Breast epithelium (tissue), 4 donors: Measurements from ENCODE around the gene KLK7. TPM values are rescaled to one million over a fixed set of nuclear protein-coding genes. Genes with fewer than 3 reads are reported as not detected.

Experiments used
- DNase-seq, 2 donors: peaks; one replicate each; pipeline ENCODE4 v3.0.0-alpha.2; 2019; ENCODE audit warnings: low spot score in 2 of 2
- H3K27ac ChIP-seq, 2 donors: fragments of 200-600 bp; sonication (generic) in 1 of 2; one replicate each; pipeline ENCODE4 v1.5.1; 2016 to 2019; ENCODE audit warnings: mild to moderate bottlenecking in 1 of 2
- H3K27me3 ChIP-seq, 2 donors: fragments of 200-600 bp; sonication (generic) in 1 of 2; one replicate each; pipeline versions ENCODE4 v1.5.1 to v1.6.0; 2017 to 2019; ENCODE audit warnings: control low read depth in 1 of 2, mild to moderate bottlenecking in 1 of 2
- H3K36me3 ChIP-seq: fragments of 200-600 bp; one replicate; pipeline ENCODE4 v1.5.1; 2019
- H3K4me1 ChIP-seq, 2 donors: fragments of 200-600 bp; sonication (generic); one replicate each; pipeline ENCODE4 v1.5.1; 2016 to 2019; ENCODE audit warnings: control low read depth in 1 of 2
- H3K4me3 ChIP-seq, 3 donors: fragments of 200-600 bp; sonication (generic); 1 replicate in 2 of 3; 2 replicates in 1 of 3; pipeline ENCODE4 v1.5.1; 2016 to 2019; ENCODE audit warnings: mild to moderate bottlenecking in 3 of 3, moderate library complexity in 2 of 3
- H3K9me3 ChIP-seq, 2 donors: fragments of 200-600 bp; sonication (generic) in 1 of 2; one replicate each; pipeline ENCODE4 v1.5.1; 2016 to 2019; ENCODE audit warnings: control low read depth in 1 of 2
- CTCF ChIP-seq, 3 donors: fragments of 450-650 bp; IDR thresholded peaks; one replicate each; pipeline ENCODE4 v1.5.1; 2016 to 2017; ENCODE audit warnings: antibody characterized with exemption in 3 of 3, mild to moderate bottlenecking in 3 of 3, moderate library complexity in 3 of 3
- POLR2A ChIP-seq: fragments of 450-650 bp; IDR thresholded peaks from one replicate; pipeline ENCODE4 v1.6.1; 2016; ENCODE audit warnings: antibody characterized with exemption, mild to moderate bottlenecking, moderate library complexity
- POLR2AphosphoS5 ChIP-seq, 3 donors: sonication (generic); formaldehyde crosslinking; IDR thresholded peaks; one replicate each; pipeline ENCODE4 v1.6.1; 2017; ENCODE audit warnings: antibody characterized with exemption in 3 of 3
- intact Hi-C: fragments of 100-400 bp; cut with DNase I; formaldehyde crosslinking; loops from one replicate; pipeline ENCODE4 v1.15.1; 2023; ENCODE audit warnings: low total_unique reads
- total RNA-seq, 3 donors: library from RNA; depleted of rRNA; stranded (reverse); fragments of >200 nt; gene quantifications; one replicate each; pipeline ENCODE4 v1.1.0, GENCODE V29; 2016

Gene KLK7
- total RNA-seq, 3 donors from 2014 or later: 7.5 to 103 TPM; not detected in 1

- Histone ChIP-seq H3K4me3 (no peak overlapping the region), H3K27me3 (peaks cover 0 to 32% of the 10 kb centered on the region in 2 donors), H3K36me3 (no peaks in the 10 kb centered on the region), H3K27ac (peak overlapping the region in 1 of 2 donors; percentile 82), H3K4me1 (no peaks in the 10 kb centered on the region), H3K9me3 (no peaks in the 10 kb centered on the region)
- DNase-seq: no peak
- intact Hi-C loops: no loop called here
- no peak for TF ChIP-seq POLR2A
- no peak for TF ChIP-seq CTCF (IDR thresholded peaks at IDR 0.05)
- TF ChIP-seq POLR2AphosphoS5 (IDR thresholded peaks at IDR 0.05): no peak
Measured at GRCh38 chr19:51024924-51025323, 41.2 kb upstream of the KLK7 start.

GRCh38 chr19:51023946-51024345, 40.2 kb upstream of the KLK7 start:
- Histone ChIP-seq H3K36me3 (no peaks in the 10 kb centered on the region), H3K9me3 (no peaks in the 10 kb centered on the region), H3K4me1 (no peaks in the 10 kb centered on the region), H3K27me3 (peaks cover 0 to 32% of the 10 kb centered on the region in 2 donors), H3K4me3 (no peak overlapping the region), H3K27ac (no peak overlapping the region)
- no peak for DNase-seq
- intact Hi-C loops: no loop called here
- TF ChIP-seq POLR2AphosphoS5 (IDR thresholded peaks at IDR 0.05) (no peak), CTCF (IDR thresholded peaks at IDR 0.05) (no peak), POLR2A (no peak)

GRCh38 chr19:51022526-51022925, 38.8 kb upstream of the KLK7 start:
- no peaks in the 10 kb centered on the region for H3K4me1 ChIP-seq
- H3K36me3 ChIP-seq: no peaks in the 10 kb centered on the region
- DNase-seq: no peak
- intact Hi-C loops: no loop called here
- no peak overlapping the region for H3K4me3 ChIP-seq
- H3K27me3 ChIP-seq: peaks cover 0 to 32% of the 10 kb centered on the region in 2 donors
- no peak overlapping the region for H3K27ac ChIP-seq
- TF ChIP-seq POLR2A (no peak), POLR2AphosphoS5 (IDR thresholded peaks at IDR 0.05) (no peak), CTCF (IDR thresholded peaks at IDR 0.05) (no peak)
- no peaks in the 10 kb centered on the region for H3K9me3 ChIP-seq

GRCh38 chr19:51020988-51021651, 37.4 kb upstream of the KLK7 start:
- H3K27ac ChIP-seq: peak overlapping the region; percentile 9 to 85
- H3K4me3 ChIP-seq: no peak overlapping the region
- H3K9me3 ChIP-seq: no peaks in the 10 kb centered on the region
- H3K27me3 ChIP-seq: peaks cover 0 to 26% of the 10 kb centered on the region in 2 donors
- no peaks in the 10 kb centered on the region for H3K36me3 ChIP-seq
- H3K4me1 ChIP-seq: peaks cover 0 to 3% of the 10 kb centered on the region in 2 donors
- intact Hi-C loops: no loop called here
- no peak for TF ChIP-seq POLR2A
- peak; percentile 67 to 78 (median 78) for TF ChIP-seq CTCF (IDR thresholded peaks at IDR 0.05)
- DNase-seq: peak in 1 of 2 donors; percentile 48

GRCh38 chr19:51019544-51019925, 35.8 kb upstream of the KLK7 start, which contains the start of gene KLK10:
Gene KLK10, minus strand, starts transcription at chr19:51019709. Its CDS starts 579 bp downstream, at chr19:51019130.
- peak in 1 of 2 donors; percentile 64 for DNase-seq
- no peaks in the 10 kb centered on the region for H3K9me3 ChIP-seq
- intact Hi-C loops: loop anchor here (5.0 to 10.0 kb wide), 2 partner anchors 85 to 1662 kb away; no protein-coding TSS in a partner anchor
- H3K4me3 ChIP-seq: peak within 1 kb of the TSS; percentile 6 to 77 (median 61)
- TF ChIP-seq POLR2A: no peak
- TF ChIP-seq CTCF (IDR thresholded peaks at IDR 0.05): no peak
- TF ChIP-seq POLR2AphosphoS5 (IDR thresholded peaks at IDR 0.05): no peak
- H3K4me1 ChIP-seq: peaks cover 0 to 3% of the 10 kb centered on the region in 2 donors
- no peaks in the 10 kb centered on the region for H3K36me3 ChIP-seq
- H3K27me3 ChIP-seq: peaks cover 0 to 18% of the 10 kb centered on the region in 2 donors
- peak within 1 kb of the TSS; percentile 85 to 97 for H3K27ac ChIP-seq
